T1000 (cell line): ENCODE data around the gene CHST11.
"Not testable (repeated sequence)": the region's sequence is repeated elsewhere in the genome, so short reads cannot be mapped to it uniquely, and the experiment has no call there.

Experiments
- DNase-seq: peaks from one replicate; lab custom pipeline; 2025; ENCODE audit warnings: mixed read lengths; lab: John Stamatoyannopoulos, UW

Gene CHST11

DNA sequence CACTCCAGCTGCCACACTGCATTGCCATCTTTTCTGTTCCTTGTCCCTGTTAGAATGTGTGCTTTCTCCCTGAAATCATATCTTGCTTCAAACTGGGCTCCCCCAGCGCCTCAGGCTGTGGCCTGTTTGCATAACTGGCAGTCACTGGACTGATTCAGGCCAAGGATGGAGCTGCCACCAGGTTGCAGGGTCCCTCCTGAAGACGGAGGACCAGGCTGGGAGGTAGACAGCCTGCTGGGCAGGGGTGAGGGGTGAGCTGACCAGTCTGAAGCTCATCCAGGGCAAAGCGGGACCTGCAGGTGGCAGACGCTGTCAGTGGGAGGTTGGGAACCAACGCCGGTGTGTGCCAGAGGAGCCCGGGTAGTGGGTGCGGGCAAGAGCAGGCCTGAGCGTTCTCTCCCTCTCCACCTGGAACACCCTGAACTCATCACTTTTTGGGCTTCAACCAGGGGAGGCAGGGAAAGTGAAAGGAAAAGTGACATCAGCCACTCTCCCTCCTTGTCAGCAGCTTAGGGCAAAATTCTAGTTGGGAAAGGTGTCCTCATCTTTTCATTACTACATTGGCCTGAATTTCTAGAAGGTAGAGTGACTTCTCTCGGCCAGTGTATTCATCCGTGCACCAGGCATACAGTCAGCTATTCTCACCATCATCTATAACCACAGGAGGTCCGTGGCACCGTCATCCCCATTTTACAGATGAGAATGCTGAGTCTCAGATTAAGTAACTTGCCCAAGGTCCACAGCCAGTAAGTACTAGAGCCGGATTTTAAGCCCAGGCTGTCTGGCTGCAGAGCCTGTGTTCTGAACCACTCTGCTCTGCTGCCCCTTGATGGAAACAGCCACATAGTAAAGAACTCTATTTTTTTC lies 282.3 kb downstream of the CHST11 start:
- DNase-seq = no peak

GRCh38 chr12:104740668-104741067 lies 283.9 kb downstream of the CHST11 start:
- no peak for DNase-seq

DNA sequence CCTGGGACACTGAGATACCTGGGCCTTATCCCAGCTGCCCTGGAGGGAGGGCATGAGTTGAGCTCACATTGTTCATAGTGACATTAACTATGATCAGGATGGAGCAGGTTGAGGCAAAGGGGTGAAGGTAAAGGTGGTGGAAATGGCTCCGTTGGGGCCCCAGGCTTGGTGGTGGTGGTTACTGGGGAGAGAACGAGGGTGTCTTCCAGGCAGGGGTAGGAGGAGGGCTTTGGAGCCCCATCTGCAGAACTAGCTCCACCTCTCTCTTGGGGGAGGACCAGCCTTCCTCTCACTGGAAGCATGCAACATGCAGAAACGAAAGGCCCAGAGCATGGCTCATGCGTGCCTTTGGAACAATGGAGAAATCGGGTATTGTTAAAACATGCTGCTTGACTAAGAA lies 284.3 kb downstream of the CHST11 start:
- no peak for DNase-seq

GRCh38 chr12:104741497-104742367 lies 285.0 kb downstream of the CHST11 start:
- DNase-seq = no peak

GRCh38 chr12:104742551-104743201 lies 285.9 kb downstream of the CHST11 start:
- no peak for DNase-seq

DNA sequence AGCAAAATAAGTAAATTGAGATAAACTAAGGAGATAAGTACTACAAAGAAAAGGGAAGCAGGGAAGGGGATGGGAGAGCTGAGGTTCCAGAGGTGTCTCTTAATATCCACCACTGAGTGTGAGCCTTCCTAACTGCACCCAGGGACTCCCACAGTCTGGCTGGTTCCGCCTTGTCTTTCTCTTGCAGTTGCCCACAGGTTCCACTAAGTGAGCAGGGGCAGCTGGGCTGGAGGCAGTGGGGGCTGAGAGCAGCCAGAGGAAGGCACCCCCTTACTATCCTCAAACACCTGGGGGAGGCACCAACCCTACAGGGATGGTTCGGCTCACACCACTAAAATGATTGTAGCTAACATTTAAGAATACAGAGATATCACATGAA lies 286.4 kb downstream of the CHST11 start:
- no peak for DNase-seq

DNA sequence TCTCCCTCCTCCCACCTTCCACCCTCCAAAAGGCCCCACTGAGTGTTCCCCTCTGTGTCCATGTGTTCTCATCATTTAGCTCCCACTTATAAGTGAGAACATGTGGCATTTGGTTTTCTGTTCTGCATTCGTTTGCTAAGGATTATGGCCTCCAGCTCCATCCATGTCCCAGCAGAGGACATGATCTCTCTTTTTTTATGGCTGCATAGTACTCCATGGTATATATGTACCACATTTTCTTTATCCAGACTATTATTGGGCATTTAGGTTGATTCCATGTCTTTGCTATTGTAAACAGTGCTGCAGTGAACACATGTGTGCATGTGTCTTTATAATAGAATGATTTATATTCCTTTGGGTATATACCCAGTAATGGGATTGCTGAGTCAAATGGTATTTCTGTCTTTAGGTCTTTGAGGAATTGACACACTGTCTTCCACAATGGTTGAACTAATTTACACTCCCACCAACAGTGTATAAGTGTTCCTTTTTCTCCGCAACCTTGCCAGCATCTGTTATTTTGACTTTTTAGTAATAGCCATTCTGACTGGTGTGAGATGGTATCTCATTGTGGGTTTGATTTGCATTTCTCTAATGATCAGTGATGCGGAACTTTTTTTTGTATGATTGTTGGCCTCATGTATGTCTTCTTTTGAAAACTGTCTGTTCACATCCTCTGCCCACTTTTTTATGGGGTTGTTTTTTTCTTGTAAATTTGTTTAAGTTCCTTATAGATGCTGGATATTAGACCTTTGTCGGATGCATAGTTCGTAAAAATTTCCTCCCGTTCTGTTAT lies 287.2 kb downstream of the CHST11 start:
- DNase-seq = not testable (repeated sequence)

DNA sequence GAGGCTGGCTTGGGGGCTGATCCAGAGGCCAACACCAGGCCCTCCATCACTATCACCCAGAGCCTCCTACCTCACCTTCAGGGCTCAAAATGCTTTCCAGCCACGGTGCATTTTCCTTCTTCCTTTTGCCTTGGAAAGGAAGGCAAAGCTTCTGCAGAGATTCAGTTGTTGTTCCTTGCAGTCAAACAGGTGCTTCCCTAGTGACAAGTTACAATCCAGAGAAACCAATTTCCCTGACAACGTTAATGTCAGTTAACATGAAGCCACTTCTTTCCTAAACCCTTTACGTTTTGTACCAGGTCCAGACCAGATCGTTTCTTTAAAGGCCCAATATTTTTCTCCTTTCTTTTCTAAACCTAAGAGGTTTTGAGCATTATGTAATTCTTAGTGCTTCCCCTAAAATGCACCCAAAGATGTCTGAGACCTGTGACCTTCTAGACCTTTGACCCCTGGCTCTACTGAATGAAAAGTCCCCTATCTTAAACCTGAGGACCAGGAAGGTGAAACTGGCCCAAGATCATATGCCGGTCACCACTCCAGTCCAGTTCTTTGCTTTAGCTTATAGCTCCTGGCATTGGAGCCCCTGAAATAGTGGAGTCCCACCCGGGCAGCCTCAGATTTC lies 289.8 kb downstream of the CHST11 start:
- DNase-seq = no peak

- no peak for DNase-seq
These were observed 290.6 kb downstream of the CHST11 start for GRCh38 chr12:104747330-104747729.

- no peak for DNase-seq
These were observed 291.2 kb downstream of the CHST11 start for GRCh38 chr12:104747955-104748354.

DNA sequence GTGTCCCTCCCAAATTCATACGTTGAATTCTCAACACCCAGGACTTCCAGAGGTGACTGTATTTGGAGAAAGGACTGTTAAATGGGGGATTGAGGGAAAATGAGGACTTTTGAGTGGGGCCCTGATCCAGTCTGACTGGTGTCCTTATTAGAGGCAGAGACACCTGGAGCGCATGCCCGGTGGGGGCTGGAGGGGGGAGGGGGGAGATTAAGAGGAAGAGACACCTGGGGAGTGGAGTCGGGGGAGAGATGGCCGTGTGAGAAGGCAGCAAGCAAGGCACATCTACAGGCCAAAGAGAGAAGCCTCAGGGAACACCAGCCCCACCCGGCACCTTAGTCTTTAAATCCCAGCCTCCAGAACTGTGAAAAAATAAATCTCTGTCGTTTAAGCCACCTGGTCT lies 291.6 kb downstream of the CHST11 start:
- no peak for DNase-seq

DNA sequence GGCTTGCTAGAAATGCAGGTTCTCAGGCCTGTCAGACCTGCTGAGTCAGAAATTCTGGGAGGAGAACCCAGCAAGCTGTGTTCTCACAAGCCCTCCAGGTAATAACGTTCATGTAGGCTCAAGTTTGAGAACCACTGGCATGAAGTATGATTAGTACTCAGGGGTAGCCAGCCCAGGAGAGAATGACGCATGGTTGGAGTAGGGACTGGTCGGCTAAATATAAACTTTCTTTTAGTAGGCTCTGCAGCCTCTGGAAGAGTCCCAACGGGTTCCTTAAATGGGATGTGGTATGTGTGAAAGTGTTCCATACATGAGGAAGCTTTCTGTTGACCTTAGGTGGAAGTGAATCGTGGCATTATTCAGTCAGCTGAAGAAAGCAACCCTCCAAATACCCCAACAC lies 292.0 kb downstream of the CHST11 start:
- DNase-seq = no peak

DNA sequence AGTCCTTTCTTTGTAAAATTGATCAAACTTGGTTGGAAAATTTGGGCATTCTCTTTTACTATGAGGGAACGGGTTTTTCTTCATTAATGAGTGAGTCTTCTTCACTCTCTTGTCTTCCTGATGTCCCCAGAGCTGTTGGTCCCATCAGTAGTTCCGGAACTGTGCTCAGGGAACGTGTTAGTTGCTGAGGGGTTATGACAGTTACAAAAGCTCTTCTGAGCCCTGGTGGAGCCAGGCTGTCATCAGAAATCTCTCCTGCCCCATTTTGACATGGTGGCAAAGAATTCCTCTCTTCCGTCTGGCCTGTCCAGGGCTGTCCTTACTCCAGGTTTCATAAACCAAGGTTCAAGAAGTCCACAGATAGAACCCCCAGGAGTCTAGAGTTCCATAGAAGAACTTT lies 292.8 kb downstream of the CHST11 start:
- DNase-seq = no peak

DNA sequence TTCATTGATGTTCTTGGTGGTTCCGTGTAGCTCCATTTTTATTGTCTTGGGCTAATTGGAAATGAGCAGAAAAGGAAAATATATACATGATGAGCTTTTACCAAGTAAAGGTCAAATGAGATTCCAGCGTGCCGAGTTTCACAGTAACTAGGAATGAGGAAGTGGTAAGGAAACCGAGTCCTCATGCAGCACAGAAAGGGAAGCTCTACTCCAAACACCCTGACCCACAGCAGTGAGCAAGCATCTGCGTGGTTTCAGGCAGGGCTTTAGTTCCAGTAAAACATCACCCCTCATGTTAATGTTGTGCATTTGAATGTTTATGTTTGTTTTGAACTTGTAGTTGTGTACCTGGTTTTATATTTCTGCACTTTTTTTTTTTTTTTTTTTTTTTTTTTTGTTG lies 293.3 kb downstream of the CHST11 start:
- no peak for DNase-seq

GRCh38 chr12:104751120-104751519 lies 294.4 kb downstream of the CHST11 start:
- no peak for DNase-seq

DNA sequence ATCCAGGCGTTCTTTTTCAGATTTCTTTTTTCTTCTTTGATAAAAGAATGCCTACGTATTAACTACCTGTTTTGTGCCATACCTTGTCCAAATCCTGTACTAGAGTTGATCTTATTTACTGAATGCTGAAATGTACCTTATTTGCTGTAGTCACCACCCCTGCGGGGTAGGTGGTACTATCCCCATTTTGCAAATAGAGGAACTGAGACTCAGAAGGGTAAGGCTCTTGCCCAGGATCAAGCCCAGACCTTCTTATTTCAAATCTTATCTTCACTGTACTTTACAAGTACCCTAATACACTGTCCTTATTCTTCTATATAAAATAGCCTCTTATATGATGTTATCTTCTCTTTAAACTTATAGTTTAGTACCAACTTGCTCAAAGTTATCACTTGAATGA lies 294.8 kb downstream of the CHST11 start:
- DNase-seq = no peak

GRCh38 chr12:104752016-104752415 lies 295.3 kb downstream of the CHST11 start:
- DNase-seq = no peak

- DNase-seq = no peak
These were observed 296.1 kb downstream of the CHST11 start for GRCh38 chr12:104752881-104753280.

- no peak for DNase-seq
These were observed 300.2 kb downstream of the CHST11 start for GRCh38 chr12:104756901-104757300.

GRCh38 chr12:104758771-104759170 lies 302.0 kb downstream of the CHST11 start:
- DNase-seq = no peak

DNA sequence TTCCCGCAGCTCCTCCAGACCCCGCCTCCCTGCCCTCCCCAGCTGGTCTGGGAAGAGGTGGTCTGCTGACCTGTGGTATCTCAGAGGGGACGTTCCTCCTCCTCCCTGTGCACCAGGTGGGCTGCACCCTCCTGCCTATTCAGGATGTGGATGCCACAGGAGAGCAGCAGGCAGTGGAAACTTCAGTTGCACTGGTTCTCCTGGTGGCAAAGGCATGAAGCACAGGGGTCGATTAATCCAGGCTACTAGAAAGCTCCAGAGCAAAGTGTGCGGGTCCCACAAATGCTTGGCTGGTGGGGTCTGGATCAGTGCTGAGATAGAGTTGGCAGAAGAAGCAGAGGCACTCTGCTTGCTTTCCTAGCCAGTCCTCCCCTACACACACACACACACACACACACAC lies 304.3 kb downstream of the CHST11 start:
- DNase-seq = no peak
